Measurements from ENCODE around the gene HECW1.

- TF ChIP-seq, protein P1, sequence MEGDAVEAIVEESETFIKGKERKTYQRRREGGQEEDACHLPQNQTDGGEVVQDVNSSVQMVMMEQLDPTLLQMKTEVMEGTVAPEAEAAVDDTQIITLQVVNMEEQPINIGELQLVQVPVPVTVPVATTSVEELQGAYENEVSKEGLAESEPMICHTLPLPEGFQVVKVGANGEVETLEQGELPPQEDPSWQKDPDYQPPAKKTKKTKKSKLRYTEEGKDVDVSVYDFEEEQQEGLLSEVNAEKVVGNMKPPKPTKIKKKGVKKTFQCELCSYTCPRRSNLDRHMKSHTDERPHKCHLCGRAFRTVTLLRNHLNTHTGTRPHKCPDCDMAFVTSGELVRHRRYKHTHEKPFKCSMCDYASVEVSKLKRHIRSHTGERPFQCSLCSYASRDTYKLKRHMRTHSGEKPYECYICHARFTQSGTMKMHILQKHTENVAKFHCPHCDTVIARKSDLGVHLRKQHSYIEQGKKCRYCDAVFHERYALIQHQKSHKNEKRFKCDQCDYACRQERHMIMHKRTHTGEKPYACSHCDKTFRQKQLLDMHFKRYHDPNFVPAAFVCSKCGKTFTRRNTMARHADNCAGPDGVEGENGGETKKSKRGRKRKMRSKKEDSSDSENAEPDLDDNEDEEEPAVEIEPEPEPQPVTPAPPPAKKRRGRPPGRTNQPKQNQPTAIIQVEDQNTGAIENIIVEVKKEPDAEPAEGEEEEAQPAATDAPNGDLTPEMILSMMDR (IDR thresholded peaks at IDR 0.05): no peak
- TF ChIP-seq POLR2A (IDR thresholded peaks at IDR 0.05; ENCODE audit: low read depth): no peak
Observed at GRCh38 chr7:43072530-43072929, 39.9 kb upstream of the HECW1 start.

Data from esophagus muscularis mucosa (tissue), 3 donors.